Naive thymus-derived CD4-positive, alpha-beta T cell (primary cell): ENCODE measurements around the gene PTH2. TPM values are rescaled to one million over a fixed set of nuclear protein-coding genes. Genes with fewer than 3 reads are reported as not detected.
"Not testable (repeated sequence)": the region's sequence is repeated elsewhere in the genome, so short reads cannot be mapped to it uniquely, and the experiment has no call there.

Experiments
- ATAC-seq: fragments of 150-1000 bp; cut with Tn5 transposase; 2 replicates; pipeline ENCODE4 v1.10.0; 2021; ENCODE audit warnings: mild to moderate bottlenecking, moderate library complexity
- CTCF ChIA-PET: fragments of 350-600 bp; sonication (Branson Sonifier 250); formaldehyde crosslinking; loops from one replicate; lab custom pipeline; 2021; ENCODE audit warnings: antibody characterized with exemption; lab: Charles Lee
- POLR2A ChIA-PET: fragments of 350-600 bp; sonication (Branson Sonifier 250); formaldehyde crosslinking; loops from one replicate; lab custom pipeline; 2021; ENCODE audit warnings: antibody characterized with exemption, inconsistent platforms; lab: Charles Lee
- DNase-seq, 9 donors: peaks; one replicate each; pipeline versions ENCODE4 v3.0.0 to v3.0.0-alpha.2; 2020 to 2022; ENCODE audit warnings: mixed read lengths in 1 of 9
- H3K27ac ChIP-seq: one replicate; pipeline ENCODE4 v1.7.0; 2013; ENCODE audit warnings: mild to moderate bottlenecking, low read depth, low read length, moderate library complexity
- H3K27me3 ChIP-seq, 2 donors: one replicate each; pipeline ENCODE4 v1.7.0; 2013; ENCODE audit warnings: low read length in 2 of 2, mild to moderate bottlenecking in 2 of 2, moderate library complexity in 2 of 2; ENCODE audit not compliant: control insufficient read depth in 2 of 2, insufficient read depth in 2 of 2
- H3K36me3 ChIP-seq, 3 experiments: 1 replicate in 2 of 3; 2 replicates in 1 of 3; pipeline ENCODE4 v1.7.0; 2013; ENCODE audit warnings: low read length in 3 of 3, mild to moderate bottlenecking in 3 of 3, moderate library complexity in 1 of 3; ENCODE audit not compliant: insufficient read depth in 3 of 3, control insufficient read depth in 2 of 3
- H3K4me1 ChIP-seq, 2 donors: one replicate each; pipeline ENCODE4 v1.7.0; 2013; ENCODE audit warnings: low read length in 2 of 2, mild to moderate bottlenecking in 2 of 2, moderate library complexity in 1 of 2; ENCODE audit not compliant: control insufficient read depth in 2 of 2, insufficient read depth in 2 of 2
- H3K4me3 ChIP-seq: 2 replicates; pipeline ENCODE4 v1.7.0; 2013; ENCODE audit warnings: mild to moderate bottlenecking, low read length
- H3K9me3 ChIP-seq, 3 experiments: 1 replicate in 2 of 3; 2 replicates in 1 of 3; pipeline ENCODE4 v1.7.0; 2013; ENCODE audit warnings: low read length in 3 of 3; ENCODE audit not compliant: control insufficient read depth in 2 of 3
- H3K27ac Mint-ChIP-seq, 9 donors: one replicate each; pipeline ENCODE4 v1.8.0; 2020 to 2022; ENCODE audit warnings: mixed read lengths in 9 of 9, mild to moderate bottlenecking in 8 of 9, moderate library complexity in 5 of 9, inconsistent platforms in 2 of 9
- H3K27me3 Mint-ChIP-seq, 5 donors: one replicate each; pipeline ENCODE4 v1.8.0; 2021 to 2022; ENCODE audit warnings: mixed read lengths in 5 of 5, mild to moderate bottlenecking in 1 of 5
- H3K36me3 Mint-ChIP-seq, 5 donors: one replicate each; pipeline ENCODE4 v1.8.0; 2020 to 2022; ENCODE audit warnings: mixed read lengths in 5 of 5, mild to moderate bottlenecking in 3 of 5, inconsistent platforms in 1 of 5
- H3K4me1 Mint-ChIP-seq, 7 donors: one replicate each; pipeline ENCODE4 v1.8.0; 2020 to 2022; ENCODE audit warnings: mixed read lengths in 7 of 7, mild to moderate bottlenecking in 3 of 7, inconsistent platforms in 1 of 7
- H3K4me3 Mint-ChIP-seq, 10 donors: one replicate each; pipeline ENCODE4 v1.8.0; 2020 to 2022; ENCODE audit warnings: mild to moderate bottlenecking in 10 of 10, mixed read lengths in 10 of 10, moderate library complexity in 6 of 10, inconsistent platforms in 2 of 10
- H3K9me3 Mint-ChIP-seq, 11 donors: one replicate each; pipeline ENCODE4 v1.8.0; 2020 to 2022; ENCODE audit warnings: mixed read lengths in 11 of 11, mild to moderate bottlenecking in 4 of 11, inconsistent platforms in 1 of 11, moderate library complexity in 1 of 11
- intact Hi-C, 2 donors: fragments of 100-400 bp; cut with micrococcal nuclease; formaldehyde crosslinking; loops; one replicate each; pipeline ENCODE4 v1.15.1; 2023
- polyA plus RNA-seq, 2 donors: library from polyadenylated mRNA; unstranded; fragments of 300-500 nt; fragmentation: Illumina TruSeq; gene quantifications; one replicate each; pipeline ENCODE4 v1.2.3, GENCODE V29; 2021
- total RNA-seq, 6 experiments: library from RNA in 5 of 6; stranded (reverse) in 5 of 6; gene quantifications; 1 replicate in 5 of 6; 2 replicates in 1 of 6; pipeline ENCODE4 v1.2.3 and lab custom pipeline; 2021 to 2026

Gene PTH2
- total and polyA plus RNA-seq, 7 experiments from 2014 or later: not detected

- Histone ChIP-seq H3K9me3 (no peaks in the 10 kb centered on the region), H3K4me3 (no peak overlapping the region), H3K27ac (no peak overlapping the region), H3K4me1 (peaks cover 13 to 20% of the 10 kb centered on the region in 2 donors), H3K36me3 (peaks cover 0 to 40% (median 4%) of the 10 kb centered on the region in 3 experiments), H3K27me3 (no peaks in the 10 kb centered on the region)
- no peak for DNase-seq
- peak overlapping the region in 1 of 10 donors; percentile 100 for H3K4me3 Mint-ChIP-seq
- peaks cover 8 to 36% (median 12%) of the 10 kb centered on the region in 5 donors for H3K36me3 Mint-ChIP-seq
- H3K4me1 Mint-ChIP-seq: peaks cover 38 to 60% (median 44%) of the 10 kb centered on the region in 7 donors
- H3K27ac Mint-ChIP-seq: peak overlapping the region in 4 of 9 donors; percentile 20 to 97 (median 66)
- intact Hi-C loops: loop anchor here in 1 of 2 donors (10.0 kb wide), 2 partner anchors 223 to 303 kb away; no protein-coding TSS in a partner anchor
- ChIA-PET POLR2A (interaction anchor here (0.8 to 15.5 kb wide), 4 partner anchors 18 to 73 kb away, joined by 3 to 226 read pairs (median 3); partner anchors contain the start of gene FLT3LG), CTCF (interaction anchor here (1.4 to 12.2 kb wide), 2 partner anchors 24 to 56 kb away, joined by 3 to 83 read pairs; partner anchors contain the start of gene FLT3LG)
- H3K27me3 Mint-ChIP-seq: peaks cover 0 to 10% (median 0%) of the 10 kb centered on the region in 5 donors
- no peaks in the 10 kb centered on the region for H3K9me3 Mint-ChIP-seq
- no peak for ATAC-seq
Observed at GRCh38 chr19:49447485-49448431, 24.5 kb upstream of the PTH2 start.

- Mint-ChIP-seq H3K4me3 (no peak overlapping the region), H3K27me3 (peaks cover 11 to 24% (median 14%) of the 10 kb centered on the region in 5 donors), H3K27ac (peak overlapping the region in 4 of 9 donors; percentile 41 to 82 (median 72)), H3K36me3 (peaks cover 4 to 31% (median 7%) of the 10 kb centered on the region in 5 donors), H3K9me3 (peaks cover 0 to 2% (median 0%) of the 10 kb centered on the region in 11 donors), H3K4me1 (peaks cover 40 to 64% (median 46%) of the 10 kb centered on the region in 7 donors)
- peaks cover 21 to 22% of the 10 kb centered on the region in 2 donors for H3K4me1 ChIP-seq
- DNase-seq (no peak), ATAC-seq (no peak)
- no peak overlapping the region for H3K27ac ChIP-seq
- no peak overlapping the region for H3K4me3 ChIP-seq
- POLR2A ChIA-PET: interaction anchor here (0.8 to 15.5 kb wide), 2 partner anchors 10 to 25 kb away, joined by 4 to 226 read pairs; partner anchors contain the start of gene FLT3LG
- CTCF ChIA-PET: interaction anchor here (0.6 to 3.2 kb wide), 8 partner anchors 24 to 69 kb away, joined by 3 to 24 read pairs (median 4); no protein-coding TSS in a partner anchor
- no peaks in the 10 kb centered on the region for H3K9me3 ChIP-seq
- intact Hi-C loops: loop anchor here in 1 of 2 donors (10.0 kb wide), 2 partner anchors 221 to 301 kb away; no protein-coding TSS in a partner anchor
- peaks cover 7 to 9% of the 10 kb centered on the region in 2 donors for H3K27me3 ChIP-seq
- H3K36me3 ChIP-seq: peaks cover 0 to 37% (median 4%) of the 10 kb centered on the region in 3 experiments
Observed at GRCh38 chr19:49445997-49446396, 22.8 kb upstream of the PTH2 start.

DNA sequence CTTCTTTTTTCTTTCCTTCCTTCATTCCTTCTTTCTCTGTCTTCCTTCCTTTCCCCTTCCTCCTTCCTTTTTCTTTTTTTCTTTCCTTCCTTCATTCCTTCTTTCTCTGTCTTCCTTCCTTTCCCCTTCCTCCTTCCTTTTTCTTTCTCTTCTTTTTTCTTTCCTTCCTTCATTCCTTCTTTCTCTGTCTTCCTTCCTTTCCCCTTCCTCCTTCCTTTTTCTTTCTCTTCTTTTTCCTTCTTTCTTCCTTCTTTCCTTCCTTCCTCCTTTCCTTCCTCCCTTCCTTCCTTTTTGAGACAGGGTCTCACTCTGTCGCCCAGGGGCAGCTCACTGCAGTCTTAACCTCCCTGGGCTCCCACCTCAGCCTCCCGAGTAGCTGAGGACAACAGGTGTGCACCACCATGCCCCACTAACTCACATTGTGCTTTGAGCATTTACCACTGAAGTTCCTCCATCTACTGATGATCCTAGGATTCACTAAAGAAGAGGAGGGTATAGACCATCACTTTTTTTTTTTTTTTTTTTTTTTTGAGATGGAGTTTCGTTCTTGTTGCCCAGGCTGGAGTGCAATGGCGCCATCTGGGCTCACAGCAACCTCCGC lies 21.0 kb upstream of the PTH2 start:
- DNase-seq: not testable (repeated sequence)

DNA sequence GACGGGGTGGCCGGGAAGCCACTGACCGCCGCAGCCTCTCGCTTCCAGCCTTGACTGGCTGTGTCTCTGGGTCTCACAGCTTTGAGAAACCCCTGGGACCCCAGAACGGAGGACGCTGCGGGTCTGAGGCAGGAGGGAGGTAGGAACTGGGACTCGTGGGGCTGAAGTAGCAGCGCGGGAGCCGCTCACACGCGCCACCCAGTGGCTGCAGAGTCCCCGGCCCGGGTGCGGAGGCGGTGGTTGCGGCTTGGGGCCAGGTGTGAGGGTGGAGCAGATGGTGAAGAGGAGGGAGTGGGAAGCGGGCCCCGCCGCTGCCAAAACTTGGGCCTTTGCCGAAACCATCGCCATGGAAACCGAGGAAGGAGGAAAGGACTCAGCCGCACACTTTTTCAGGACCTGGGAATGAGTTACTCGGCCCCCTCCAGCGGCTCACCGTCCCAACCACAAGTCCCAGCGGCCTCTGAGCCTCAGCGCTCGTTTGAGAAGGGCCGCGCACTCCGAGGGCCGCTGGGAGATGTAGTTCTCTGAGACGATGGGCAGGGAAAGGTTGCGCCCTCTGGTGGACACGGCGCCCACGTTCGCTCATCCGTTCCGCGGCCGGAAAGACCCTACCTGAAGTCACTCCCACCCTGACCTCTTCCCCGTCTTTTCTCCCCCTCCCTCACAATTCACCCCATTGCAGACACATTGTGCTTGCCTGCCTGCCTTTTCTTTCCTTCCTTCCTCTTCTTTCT lies 20.3 kb upstream of the PTH2 start:
- CTCF ChIA-PET: interaction anchor here (0.6 to 4.2 kb wide), 8 partner anchors 26 to 230 kb away, joined by 3 to 28 read pairs (median 6); no protein-coding TSS in a partner anchor
- peaks cover 29 to 54% (median 37%) of the 10 kb centered on the region in 7 donors for H3K4me1 Mint-ChIP-seq
- peak overlapping the region; percentile 75 to 88 (median 83) for H3K4me3 Mint-ChIP-seq
- H3K9me3 Mint-ChIP-seq: peaks cover 0 to 2% (median 0%) of the 10 kb centered on the region in 11 donors
- POLR2A ChIA-PET: interaction anchor here (0.6 to 1.2 kb wide), 5 partner anchors 27 to 1671 kb away, joined by 3 to 6 read pairs (median 3); no protein-coding TSS in a partner anchor
- peaks cover 2 to 15% (median 9%) of the 10 kb centered on the region in 5 donors for H3K36me3 Mint-ChIP-seq
- Histone ChIP-seq H3K36me3 (peaks cover 0 to 27% (median 4%) of the 10 kb centered on the region in 3 experiments), H3K9me3 (no peaks in the 10 kb centered on the region), H3K27me3 (peaks cover 23 to 32% of the 10 kb centered on the region in 2 donors), H3K4me3 (peak overlapping the region; percentile 57), H3K4me1 (peaks cover 12 to 15% of the 10 kb centered on the region in 2 donors), H3K27ac (peak overlapping the region; percentile 51)
- intact Hi-C loops: loop anchor here (1.0 to 10.0 kb wide), 22 partner anchors 8 to 358 kb away; partner anchors contain the start of genes CD37 (in 2 of the 2), DKKL1 (in 2 of the 2), PTH2 (in 2 of the 2) and ALDH16A1 (in 1 of the 2)
- ATAC-seq (peak; percentile 96), DNase-seq (peak; percentile 90 to 98 (median 95))
- peak overlapping the region; percentile 59 to 91 (median 83) for H3K27ac Mint-ChIP-seq
- H3K27me3 Mint-ChIP-seq: peaks cover 36 to 48% (median 39%) of the 10 kb centered on the region in 5 donors

More for the DNA sequence above, 21.0 kb upstream of the PTH2 start:
- POLR2A ChIA-PET: interaction anchor here (0.6 to 1.3 kb wide), 8 partner anchors 25 to 1670 kb away, joined by 3 to 9 read pairs (median 4); no protein-coding TSS in a partner anchor
- intact Hi-C loops: loop anchor here (5.0 to 10.0 kb wide), 3 partner anchors 37 to 299 kb away; no protein-coding TSS in a partner anchor
- CTCF ChIA-PET: interaction anchor here (0.6 to 3.2 kb wide), 12 partner anchors 12 to 230 kb away, joined by 3 to 24 read pairs (median 4); no protein-coding TSS in a partner anchor
- peaks cover 4 to 20% (median 11%) of the 10 kb centered on the region in 5 donors for H3K36me3 Mint-ChIP-seq
- H3K4me1 ChIP-seq: peaks cover 12 to 15% of the 10 kb centered on the region in 2 donors
- peak overlapping the region in 7 of 9 donors; percentile 71 to 91 (median 86) for H3K27ac Mint-ChIP-seq
- H3K36me3 ChIP-seq: peaks cover 0 to 34% (median 4%) of the 10 kb centered on the region in 3 experiments
- H3K9me3 ChIP-seq, H3K9me3 Mint-ChIP-seq, ATAC-seq, H3K4me3 ChIP-seq, H3K27ac ChIP-seq: not testable (repeated sequence)
- peak overlapping the region; percentile 50 to 88 (median 83) for H3K4me3 Mint-ChIP-seq
- H3K27me3 ChIP-seq: peaks cover 20 to 26% of the 10 kb centered on the region in 2 donors
- peaks cover 36 to 60% (median 42%) of the 10 kb centered on the region in 7 donors for H3K4me1 Mint-ChIP-seq
- peaks cover 29 to 42% (median 32%) of the 10 kb centered on the region in 5 donors for H3K27me3 Mint-ChIP-seq

GRCh38 chr19:49442771-49443365 lies 19.6 kb upstream of the PTH2 start:
- peak overlapping the region; percentile 75 to 88 (median 83) for H3K4me3 Mint-ChIP-seq
- ChIA-PET CTCF (interaction anchor here (0.6 to 4.2 kb wide), 5 partner anchors 25 to 141 kb away, joined by 3 to 28 read pairs (median 5); no protein-coding TSS in a partner anchor), POLR2A (interaction anchor here (1.1 kb wide), 1 partner anchor 47 kb away, joined by 3 read pairs; no protein-coding TSS in a partner anchor)
- Histone ChIP-seq H3K9me3 (no peaks in the 10 kb centered on the region), H3K4me1 (peaks cover 12 to 15% of the 10 kb centered on the region in 2 donors), H3K27me3 (peaks cover 28 to 39% of the 10 kb centered on the region in 2 donors), H3K4me3 (peak overlapping the region; percentile 57), H3K27ac (no peak overlapping the region), H3K36me3 (peaks cover 0 to 21% (median 4%) of the 10 kb centered on the region in 3 experiments)
- ATAC-seq: peak; percentile 22
- H3K36me3 Mint-ChIP-seq: peaks cover 0 to 10% (median 5%) of the 10 kb centered on the region in 5 donors
- intact Hi-C loops: loop anchor here (1.0 to 10.0 kb wide), 22 partner anchors 8 to 358 kb away; partner anchors contain the start of genes CD37 (in 2 of the 2), DKKL1 (in 2 of the 2), PTH2 (in 2 of the 2) and ALDH16A1 (in 1 of the 2)
- DNase-seq: peak in 2 of 9 donors; percentile 58 to 81
- peaks cover 42 to 55% (median 45%) of the 10 kb centered on the region in 5 donors for H3K27me3 Mint-ChIP-seq
- peaks cover 23 to 49% (median 32%) of the 10 kb centered on the region in 7 donors for H3K4me1 Mint-ChIP-seq
- peak overlapping the region in 7 of 9 donors; percentile 51 to 91 (median 83) for H3K27ac Mint-ChIP-seq
- peaks cover 0 to 2% (median 0%) of the 10 kb centered on the region in 11 donors for H3K9me3 Mint-ChIP-seq
